Measurements from ENCODE around the gene LUC7L3.

DNA sequence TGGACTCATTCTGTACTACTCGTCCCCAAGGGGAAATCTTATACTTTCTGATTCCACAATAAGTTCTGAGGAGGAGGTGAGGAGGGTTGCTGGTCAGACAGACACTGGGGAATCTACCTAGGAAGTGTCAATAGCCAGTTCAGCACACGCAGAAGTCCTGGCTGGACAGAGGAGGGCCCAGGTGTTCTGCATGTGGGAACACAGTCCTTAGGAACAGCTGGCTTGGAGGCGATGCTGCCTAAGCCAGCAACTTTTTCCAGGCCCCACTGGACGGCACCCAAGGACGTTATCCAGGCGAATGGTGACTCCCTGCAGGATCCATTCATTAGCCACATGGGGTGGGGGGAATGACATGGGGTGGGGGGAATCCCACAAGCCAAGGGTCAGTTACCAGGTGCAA is 86.1 kb downstream of the LUC7L3 start:
- TF ChIP-seq, protein P1, sequence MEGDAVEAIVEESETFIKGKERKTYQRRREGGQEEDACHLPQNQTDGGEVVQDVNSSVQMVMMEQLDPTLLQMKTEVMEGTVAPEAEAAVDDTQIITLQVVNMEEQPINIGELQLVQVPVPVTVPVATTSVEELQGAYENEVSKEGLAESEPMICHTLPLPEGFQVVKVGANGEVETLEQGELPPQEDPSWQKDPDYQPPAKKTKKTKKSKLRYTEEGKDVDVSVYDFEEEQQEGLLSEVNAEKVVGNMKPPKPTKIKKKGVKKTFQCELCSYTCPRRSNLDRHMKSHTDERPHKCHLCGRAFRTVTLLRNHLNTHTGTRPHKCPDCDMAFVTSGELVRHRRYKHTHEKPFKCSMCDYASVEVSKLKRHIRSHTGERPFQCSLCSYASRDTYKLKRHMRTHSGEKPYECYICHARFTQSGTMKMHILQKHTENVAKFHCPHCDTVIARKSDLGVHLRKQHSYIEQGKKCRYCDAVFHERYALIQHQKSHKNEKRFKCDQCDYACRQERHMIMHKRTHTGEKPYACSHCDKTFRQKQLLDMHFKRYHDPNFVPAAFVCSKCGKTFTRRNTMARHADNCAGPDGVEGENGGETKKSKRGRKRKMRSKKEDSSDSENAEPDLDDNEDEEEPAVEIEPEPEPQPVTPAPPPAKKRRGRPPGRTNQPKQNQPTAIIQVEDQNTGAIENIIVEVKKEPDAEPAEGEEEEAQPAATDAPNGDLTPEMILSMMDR (IDR thresholded peaks at IDR 0.05), result no peak
- TF ChIP-seq POLR2A (IDR thresholded peaks at IDR 0.05), result no peak

Measured in vagina (tissue), 2 donors.